Choroid plexus epithelial cell (primary cell): ENCODE results near the gene TUBAL3.

ENCODE experiments used
- DNase-seq: peaks from one replicate; pipeline ENCODE4 v3.0.0-alpha.2; 2010; ENCODE audit warnings: low read depth
- H3K4me3 ChIP-seq: 2 replicates; pipeline ENCODE4 v1.5.1; 2011; ENCODE audit warnings: low read depth, mild to moderate bottlenecking, control low read depth, low read length, moderate library complexity
- CTCF ChIP-seq: conservative IDR thresholded peaks from 2 replicates; pipeline ENCODE4 v1.5.1; 2011; ENCODE audit warnings: low read depth, mild to moderate bottlenecking, control low read depth, inconsistent platforms, low read length, moderate library complexity

Gene TUBAL3

GRCh38 chr10:5369362-5370158, 35.1 kb downstream of the TUBAL3 start:
- TF ChIP-seq CTCF: no peak
- DNase-seq: no peak
- H3K4me3 ChIP-seq: no peak overlapping the region

DNA sequence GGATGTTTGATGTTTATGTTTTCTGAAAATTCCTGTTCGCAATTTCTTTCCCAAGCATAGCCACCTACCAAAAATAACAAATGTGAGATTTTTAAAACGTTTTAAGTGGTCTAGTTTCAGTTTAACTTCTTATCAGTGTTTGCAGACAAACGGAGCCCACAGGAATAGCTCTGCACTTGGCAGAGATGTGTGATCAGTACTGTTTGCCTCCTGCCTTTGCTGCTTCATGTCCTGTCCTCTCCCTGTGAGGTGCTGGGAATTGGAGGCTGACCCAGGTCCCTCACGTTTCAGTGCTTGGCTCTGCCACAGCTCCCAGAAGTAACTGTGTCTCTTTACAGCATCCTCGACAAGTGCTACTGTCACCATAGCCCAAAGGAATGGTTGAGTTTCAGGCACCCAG, 38.7 kb downstream of the TUBAL3 start:
- H3K4me3 ChIP-seq: no peak overlapping the region
- TF ChIP-seq CTCF: no peak
- no peak for DNase-seq

- H3K4me3 ChIP-seq: no peak within 1 kb of the TSS
- no peak for TF ChIP-seq CTCF
- no peak for DNase-seq
These were observed 39.7 kb downstream of the TUBAL3 start, which contains the start of gene UCN3 for GRCh38 chr10:5364890-5365338. TSS of gene UCN3 (plus strand) at chr10:5364966. CDS start at chr10:5373721, 8,755 bp downstream.

DNA sequence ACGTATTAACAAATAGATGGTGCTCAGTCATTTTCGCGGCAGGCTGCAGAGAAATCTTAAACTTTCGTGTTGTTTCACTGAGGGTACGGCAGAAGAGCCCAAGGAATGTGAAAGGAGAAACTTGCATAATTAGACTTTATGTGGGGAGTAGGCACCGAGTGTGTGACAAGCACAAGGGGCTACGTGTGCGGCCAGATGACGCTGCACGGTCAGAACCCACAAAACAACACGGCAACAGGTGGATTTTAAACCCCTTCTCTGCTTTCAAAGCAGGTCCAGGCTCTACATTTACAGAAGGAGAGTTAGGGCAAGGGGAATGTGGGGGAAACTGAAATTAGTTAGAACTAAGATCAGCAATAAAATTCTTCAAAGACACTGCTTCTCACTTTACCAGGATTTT, 40.3 kb downstream of the TUBAL3 start:
- no peak for TF ChIP-seq CTCF
- no peak for DNase-seq
- no peak overlapping the region for H3K4me3 ChIP-seq

DNA sequence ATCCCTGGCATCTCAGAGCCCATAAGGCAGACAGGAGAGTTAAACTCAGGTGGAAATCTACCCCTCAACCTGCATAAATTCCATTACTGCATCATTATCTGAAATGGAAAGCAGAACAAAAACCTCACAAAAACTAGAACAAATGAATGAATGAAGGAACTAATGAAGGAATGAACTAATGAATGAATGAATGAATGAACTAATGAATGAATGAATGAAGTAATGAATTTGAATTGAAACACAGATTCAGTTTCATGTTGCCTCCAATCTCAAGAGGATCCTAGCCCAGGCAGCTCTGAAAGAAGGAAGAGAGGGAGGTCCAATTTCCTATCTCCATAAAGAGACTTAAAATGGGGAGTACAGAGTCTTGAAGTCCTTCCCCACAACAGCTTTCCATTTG, 41.8 kb downstream of the TUBAL3 start:
- no peak for TF ChIP-seq CTCF
- no peak for DNase-seq
- no peak overlapping the region for H3K4me3 ChIP-seq

- no peak overlapping the region for H3K4me3 ChIP-seq
- no peak for DNase-seq
- TF ChIP-seq CTCF: no peak
These were observed 42.7 kb downstream of the TUBAL3 start for GRCh38 chr10:5361966-5362365.

DNA sequence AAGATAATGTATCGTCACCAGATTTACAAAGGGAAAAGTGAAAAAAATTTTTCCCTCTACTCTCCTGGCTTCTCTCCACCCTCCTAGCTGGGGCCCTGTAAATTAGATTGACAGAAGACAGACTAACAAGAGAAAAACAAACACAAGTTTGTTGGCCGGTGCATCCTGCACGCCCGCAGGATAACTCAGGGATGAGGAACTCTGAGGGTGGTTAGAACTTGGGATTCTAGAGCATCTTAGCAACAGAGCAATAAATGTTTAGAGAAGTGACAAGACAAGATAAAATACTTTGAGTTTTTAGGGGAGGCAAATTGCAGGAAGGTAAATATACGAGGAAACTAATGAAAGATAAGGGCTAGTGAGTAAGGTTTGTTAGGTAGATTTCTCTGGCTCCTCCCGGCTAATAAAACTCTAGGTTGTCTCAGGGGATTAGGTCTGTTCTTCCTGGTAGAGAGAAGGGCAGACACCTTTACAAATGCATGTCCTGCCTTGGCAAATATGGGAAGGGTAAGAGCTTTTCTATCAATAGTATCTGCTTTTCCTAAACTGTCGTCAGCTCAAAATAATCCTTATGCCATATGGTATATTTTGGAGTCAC, 44.2 kb downstream of the TUBAL3 start:
- no peak for TF ChIP-seq CTCF
- no peak for DNase-seq
- no peak overlapping the region for H3K4me3 ChIP-seq
